ENCODE results near the gene CPNE2.

The CPNE2 gene

DNA sequence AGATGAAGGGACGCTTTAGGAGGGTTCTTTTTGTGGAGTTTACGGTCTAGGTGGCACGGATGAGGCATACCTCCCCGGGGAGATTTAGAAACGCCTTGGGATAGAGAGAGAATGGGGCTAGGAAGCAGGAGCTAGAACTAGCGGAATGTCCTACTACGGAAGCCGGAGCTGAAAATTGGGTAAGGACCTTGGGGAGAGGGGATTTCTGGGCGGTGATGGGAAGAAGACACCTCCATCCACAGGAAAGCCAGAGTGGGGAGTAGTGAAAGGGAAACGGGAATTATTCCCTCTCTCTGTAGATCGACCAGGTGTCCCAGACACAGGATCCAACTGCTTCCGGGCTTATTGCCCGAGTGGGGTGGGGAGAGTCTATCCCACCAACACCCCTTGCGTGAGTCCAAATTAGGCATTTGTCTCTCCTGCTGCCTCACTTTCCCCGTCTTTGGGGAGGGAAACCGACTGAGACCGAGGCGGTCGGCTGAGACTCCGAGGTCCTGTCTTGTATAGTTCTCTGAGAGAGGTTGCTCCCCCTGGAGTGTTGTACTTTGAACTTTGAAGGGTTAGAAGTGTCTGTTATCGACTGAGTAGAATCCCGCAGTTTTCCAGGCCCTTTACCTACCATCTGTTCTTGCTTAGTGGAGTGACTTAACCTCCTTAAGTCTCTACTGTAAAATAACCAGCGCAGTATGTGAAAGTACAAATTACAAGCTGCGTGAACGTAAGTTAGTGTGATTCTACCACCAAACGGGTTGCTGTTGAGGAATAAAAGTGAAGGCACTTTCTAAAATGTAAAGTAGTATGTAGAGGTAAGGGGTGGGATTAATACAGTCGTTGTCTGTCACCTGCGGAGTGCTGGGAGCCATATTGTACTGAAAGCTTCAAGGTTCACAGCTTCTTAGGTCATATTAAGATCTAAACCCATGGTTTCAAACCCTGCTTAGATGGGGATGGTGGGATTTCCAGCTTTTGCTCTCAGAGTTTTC is 94.8 kb downstream of the CPNE2 start:
- no peak for TF ChIP-seq GATA3 (IDR thresholded peaks at IDR 0.05; ENCODE audit: low read depth, low read length)
- no peak for TF ChIP-seq GATA2 (IDR thresholded peaks at IDR 0.05; ENCODE audit: low read depth, low read length)

DNA sequence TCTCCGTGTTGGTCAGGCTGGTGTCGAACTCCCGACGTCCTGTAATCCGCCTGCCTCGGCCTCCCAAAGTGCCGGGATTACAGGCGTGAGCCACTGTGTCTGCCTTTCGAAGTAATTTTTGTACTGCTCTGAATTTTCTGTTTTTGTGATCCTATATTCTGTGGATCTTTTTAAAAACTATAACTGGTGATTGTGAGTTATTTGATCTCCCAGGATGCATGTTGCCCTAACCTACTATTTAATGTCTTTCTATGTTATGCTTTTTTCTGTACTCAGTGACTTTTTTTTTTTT is 96.3 kb downstream of the CPNE2 start:
- TF ChIP-seq GATA3 (IDR thresholded peaks at IDR 0.05; ENCODE audit: low read depth, low read length) (no peak), GATA2 (IDR thresholded peaks at IDR 0.05; ENCODE audit: low read depth, low read length) (no peak)

DNA sequence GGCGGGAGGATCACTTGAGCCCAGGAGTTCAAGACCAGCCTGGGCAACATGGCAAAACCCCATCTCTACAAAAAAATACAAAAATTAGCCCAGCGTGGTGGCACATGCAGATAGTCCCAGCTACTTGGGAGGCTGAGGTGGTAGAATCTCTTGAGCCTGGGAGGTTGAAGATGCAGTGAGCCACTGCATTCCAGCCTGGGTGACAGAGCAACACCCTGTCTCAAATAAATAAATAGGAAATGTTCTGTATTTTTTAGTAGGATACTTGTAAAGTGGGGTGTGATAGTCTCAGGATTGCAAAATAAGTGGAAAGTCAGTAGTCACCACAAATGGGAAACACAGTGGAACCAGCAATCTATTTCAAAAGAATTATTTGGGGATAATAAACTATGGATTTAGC is 97.8 kb downstream of the CPNE2 start:
- TF ChIP-seq GATA2 (IDR thresholded peaks at IDR 0.05; ENCODE audit: low read depth, low read length) (no peak), GATA3 (IDR thresholded peaks at IDR 0.05; ENCODE audit: low read depth, low read length) (no peak)

DNA sequence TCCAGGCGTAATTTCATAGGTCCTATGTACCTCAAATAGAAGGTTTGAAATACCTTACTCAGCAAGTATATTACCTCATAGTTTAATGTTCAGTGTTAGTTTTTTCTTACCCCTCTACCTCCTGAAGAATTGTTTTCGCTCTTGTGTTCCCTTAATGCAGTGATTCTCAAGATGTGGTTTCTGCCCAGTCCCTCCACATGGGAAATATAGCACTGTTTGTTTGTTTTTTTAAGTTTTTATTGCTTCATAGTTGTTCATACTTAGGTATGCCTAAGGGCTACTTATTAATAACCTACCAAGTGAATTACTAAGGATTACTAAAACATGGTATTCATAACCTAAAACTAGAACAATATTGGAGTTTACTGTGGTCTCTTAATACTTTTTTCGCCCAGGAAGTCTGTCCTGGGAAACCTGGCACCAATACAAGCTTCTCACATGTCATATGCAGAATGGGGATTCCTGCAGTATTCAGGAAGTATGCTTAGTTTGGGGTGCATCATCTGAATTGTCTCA is 98.7 kb downstream of the CPNE2 start:
- TF ChIP-seq GATA2 (IDR thresholded peaks at IDR 0.05; ENCODE audit: low read depth, low read length) (no peak), GATA3 (IDR thresholded peaks at IDR 0.05; ENCODE audit: low read depth, low read length) (no peak)

DNA sequence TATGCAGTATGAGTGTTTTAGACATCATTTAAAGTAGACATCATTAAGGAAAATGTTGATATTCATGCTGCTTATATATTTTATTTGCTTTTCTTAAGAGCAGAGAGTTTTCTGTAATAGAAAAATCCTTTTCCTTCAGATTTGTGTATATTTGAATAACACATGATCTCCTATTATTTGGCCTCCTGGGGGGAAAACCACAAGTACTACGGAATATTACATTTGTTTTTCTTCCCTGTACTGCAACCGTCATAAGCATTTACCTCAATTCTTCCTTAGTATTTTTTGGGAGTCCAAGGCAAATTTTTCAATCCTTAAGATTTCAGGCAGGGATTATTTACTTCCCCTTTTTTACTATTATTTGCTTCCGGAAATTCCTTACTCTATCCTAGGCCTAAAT is 99.8 kb downstream of the CPNE2 start:
- TF ChIP-seq GATA3 (IDR thresholded peaks at IDR 0.05; ENCODE audit: low read depth, low read length) (no peak), GATA2 (IDR thresholded peaks at IDR 0.05; ENCODE audit: low read depth, low read length) (no peak)

DNA sequence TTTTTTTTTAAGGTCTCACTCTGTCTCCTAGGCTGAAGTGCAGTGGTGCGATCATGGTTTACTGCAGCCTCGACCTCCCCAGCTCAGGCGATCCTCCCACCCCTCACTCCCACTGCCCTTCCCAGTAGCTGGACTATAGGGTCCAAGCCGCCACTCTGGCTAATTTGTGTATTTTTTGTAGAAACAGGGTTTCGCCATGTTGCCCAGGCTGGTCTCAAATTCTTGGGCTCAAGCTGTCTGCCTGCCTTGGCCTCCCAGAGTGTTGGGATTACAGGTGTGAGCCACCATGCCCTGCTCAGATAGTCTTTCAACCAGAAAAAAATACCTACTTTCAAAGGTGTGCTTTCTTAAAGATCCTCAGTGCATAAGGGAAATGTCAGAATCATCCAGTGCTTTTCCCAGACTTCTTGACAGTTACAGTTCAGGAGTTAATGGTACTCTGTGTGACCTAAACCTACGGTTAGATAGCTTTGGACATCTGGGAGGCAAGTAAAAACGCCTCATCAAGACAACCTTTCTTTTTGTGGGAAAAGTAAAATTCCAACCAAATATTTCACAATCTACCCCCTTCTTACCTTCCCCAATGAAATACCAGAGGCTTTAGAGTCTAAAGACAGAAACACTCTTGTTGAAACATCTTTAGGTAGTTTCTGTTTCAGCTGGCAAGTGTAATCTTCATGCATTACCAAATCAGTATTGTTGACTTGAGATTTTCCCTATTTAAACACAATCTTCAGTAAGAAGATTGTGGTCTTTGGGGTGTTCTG is 100.5 kb downstream of the CPNE2 start:
- TF ChIP-seq GATA2 (IDR thresholded peaks at IDR 0.05; ENCODE audit: low read depth, low read length) (no peak), GATA3 (IDR thresholded peaks at IDR 0.05; ENCODE audit: low read depth, low read length) (no peak)

DNA sequence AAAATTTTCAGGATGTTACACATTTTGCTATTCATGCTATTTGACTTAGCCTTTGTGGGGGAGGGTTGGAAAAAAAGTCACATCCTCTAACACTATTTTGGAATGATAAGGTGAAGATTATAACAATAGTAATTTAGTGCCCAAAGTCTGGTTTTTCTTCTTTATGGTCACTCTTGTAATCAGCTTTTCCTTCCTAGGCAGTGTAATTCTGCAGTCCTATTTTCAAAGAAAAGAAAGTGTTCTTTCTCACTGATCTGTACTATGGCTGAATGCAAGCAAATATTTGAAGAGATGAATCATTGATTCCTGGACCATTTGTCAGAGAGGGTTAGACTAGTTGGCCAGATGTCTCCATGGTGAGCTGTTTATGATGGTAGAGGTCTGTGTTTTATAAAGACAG is 102.1 kb downstream of the CPNE2 start:
- TF ChIP-seq GATA3 (IDR thresholded peaks at IDR 0.05; ENCODE audit: low read depth, low read length) (no peak), GATA2 (IDR thresholded peaks at IDR 0.05; ENCODE audit: low read depth, low read length) (no peak)

DNA sequence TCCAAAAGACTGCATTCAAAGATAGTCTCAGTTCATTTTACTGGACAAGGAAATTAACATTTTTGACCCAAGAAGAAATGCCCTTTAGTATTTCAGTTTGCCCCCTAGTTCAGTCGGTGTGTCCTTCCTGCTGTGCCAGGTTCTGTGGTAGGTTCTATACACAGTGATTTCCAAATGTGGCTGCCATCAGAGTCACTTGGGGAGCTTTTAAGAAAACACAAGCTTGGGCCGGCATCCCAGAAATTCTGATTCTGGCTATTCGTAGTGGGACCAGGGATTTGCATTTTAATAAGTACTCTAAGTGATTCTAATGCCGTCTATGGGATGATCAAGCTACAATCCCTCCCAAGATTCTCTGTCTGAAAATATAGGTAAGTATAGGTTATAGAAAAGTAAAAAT is 103.9 kb downstream of the CPNE2 start:
- TF ChIP-seq GATA2 (IDR thresholded peaks at IDR 0.05; ENCODE audit: low read depth, low read length) (no peak), GATA3 (IDR thresholded peaks at IDR 0.05; ENCODE audit: low read depth, low read length) (no peak)

DNA sequence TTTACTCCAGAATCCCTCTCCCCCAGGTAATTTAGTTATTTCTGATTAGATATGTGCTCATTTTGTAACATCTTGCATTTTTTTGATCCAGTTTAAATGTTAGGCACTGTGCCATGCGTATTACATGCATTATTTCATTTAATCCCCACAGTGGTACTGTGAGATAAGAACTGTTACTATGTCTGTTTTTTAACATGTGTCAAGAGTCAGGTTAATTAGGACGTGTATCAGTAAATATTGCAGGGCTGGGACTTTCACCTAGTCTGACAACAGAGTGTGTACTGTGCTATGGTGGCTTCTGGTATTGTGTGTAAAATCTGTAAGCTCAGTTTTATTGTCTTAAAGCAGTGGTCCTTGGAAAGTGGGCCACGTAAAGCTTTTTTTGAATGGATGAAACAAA is 104.4 kb downstream of the CPNE2 start:
- TF ChIP-seq GATA3 (IDR thresholded peaks at IDR 0.05; ENCODE audit: low read depth, low read length) (peak; percentile 84), GATA2 (IDR thresholded peaks at IDR 0.05; ENCODE audit: low read depth, low read length) (peak; percentile 52)

All from SH-SY5Y (cell line).